T-helper 9 cell (primary cell): ENCODE data around the gene AMT.

Experiments used
- DNase-seq: peaks from one replicate; pipeline ENCODE4 v3.0.0-alpha.2; 2020
- total RNA-seq, 2 donors: gene quantifications; one replicate each; lab custom pipeline; 2026; lab: John Stamatoyannopoulos, UW

AMT gene
- 0.07 to 0.24 reads per million in 2 donors for total RNA-seq

GRCh38 chr3:49422379-49423248 lies at the start of gene AMT:
Gene AMT (minus strand): TSS chr3:49422473. CDS start chr3:49422450, 23 bp downstream.
- DNase-seq: no peak

- no peak for DNase-seq
Measured at GRCh38 chr3:49470714-49471420, 48.6 kb upstream of the AMT start.

GRCh38 chr3:49469936-49470713 lies 47.9 kb upstream of the AMT start, which contains the start of gene DAG1:
Gene DAG1 (plus strand): TSS chr3:49470267. CDS start chr3:49510535, 40,268 bp downstream.
- DNase-seq: peak; percentile 95

- no peak for DNase-seq
Measured at GRCh38 chr3:49469037-49469935, 47.0 kb upstream of the AMT start.

GRCh38 chr3:49466085-49466484 lies 43.8 kb upstream of the AMT start:
- DNase-seq: no peak

GRCh38 chr3:49465270-49466034 lies 43.2 kb upstream of the AMT start:
- DNase-seq: no peak

GRCh38 chr3:49462222-49462621 lies 39.9 kb upstream of the AMT start:
- no peak for DNase-seq

- DNase-seq: no peak
Measured at GRCh38 chr3:49461443-49462171, 39.3 kb upstream of the AMT start.

- no peak for DNase-seq
Measured at GRCh38 chr3:49460956-49461355, 38.7 kb upstream of the AMT start.

GRCh38 chr3:49460188-49460890 lies 38.1 kb upstream of the AMT start:
- no peak for DNase-seq

GRCh38 chr3:49456466-49456865 lies 34.2 kb upstream of the AMT start:
- DNase-seq: no peak

GRCh38 chr3:49454898-49455681 lies 32.8 kb upstream of the AMT start:
- no peak for DNase-seq

GRCh38 chr3:49454458-49454857 lies 32.2 kb upstream of the AMT start:
- no peak for DNase-seq

- DNase-seq: no peak
Measured at GRCh38 chr3:49453621-49454020, 31.3 kb upstream of the AMT start.

- no peak for DNase-seq
Measured at GRCh38 chr3:49445391-49445790, 23.1 kb upstream of the AMT start.

- DNase-seq: no peak
Measured at GRCh38 chr3:49434731-49435130, 12.5 kb upstream of the AMT start.

GRCh38 chr3:49428752-49429080 lies 6.4 kb upstream of the AMT start:
- no peak for DNase-seq

- no peak for DNase-seq
Measured at GRCh38 chr3:49427586-49427985, 5.3 kb upstream of the AMT start.

GRCh38 chr3:49424816-49425215 lies 2.5 kb upstream of the AMT start:
- DNase-seq: no peak
